C1 segment of cervical spinal cord (tissue), 14 donors: ENCODE measurements around the gene TRIM9.
"Not testable (repeated sequence)": the region's sequence is repeated elsewhere in the genome, so short reads cannot be mapped to it uniquely, and the experiment has no call there.

Experiments used
- DNase-seq, 14 donors: peaks; one replicate each; lab custom pipeline; 2025; lab: John Stamatoyannopoulos, UW

Gene TRIM9

GRCh38 chr14:51004801-51005526 lies 89.9 kb downstream of the TRIM9 start:
- DNase-seq, result no peak

DNA sequence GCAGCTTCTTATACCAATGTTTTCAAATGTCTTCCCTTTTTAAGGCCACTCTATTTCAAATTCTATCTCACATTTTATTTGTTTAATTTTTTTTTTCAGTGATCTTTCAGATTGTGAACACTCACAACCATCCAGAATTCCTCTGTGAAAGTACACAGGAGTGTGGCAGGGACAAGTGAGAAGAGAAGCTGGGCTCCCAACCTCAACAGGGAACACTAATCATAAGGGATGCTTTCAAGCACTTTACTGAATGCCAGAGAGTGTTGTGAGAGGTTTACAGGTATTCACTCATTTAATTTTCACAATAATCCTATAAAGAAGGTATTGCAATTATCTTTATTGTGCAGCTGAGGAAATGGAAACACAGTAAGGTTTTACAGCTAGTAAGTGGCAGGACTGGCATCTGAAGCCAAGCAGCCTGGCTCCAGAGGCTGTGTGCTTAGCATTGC lies 90.5 kb downstream of the TRIM9 start:
- DNase-seq, result no peak

GRCh38 chr14:51002406-51002999 lies 92.4 kb downstream of the TRIM9 start:
- DNase-seq, result peak in 1 of 14 donors; percentile 84

- DNase-seq, result no peak
These were observed 94.3 kb downstream of the TRIM9 start for GRCh38 chr14:51000566-51000965.

GRCh38 chr14:50999726-51000125 lies 95.2 kb downstream of the TRIM9 start:
- DNase-seq, result peak in 1 of 14 donors; percentile 57

DNA sequence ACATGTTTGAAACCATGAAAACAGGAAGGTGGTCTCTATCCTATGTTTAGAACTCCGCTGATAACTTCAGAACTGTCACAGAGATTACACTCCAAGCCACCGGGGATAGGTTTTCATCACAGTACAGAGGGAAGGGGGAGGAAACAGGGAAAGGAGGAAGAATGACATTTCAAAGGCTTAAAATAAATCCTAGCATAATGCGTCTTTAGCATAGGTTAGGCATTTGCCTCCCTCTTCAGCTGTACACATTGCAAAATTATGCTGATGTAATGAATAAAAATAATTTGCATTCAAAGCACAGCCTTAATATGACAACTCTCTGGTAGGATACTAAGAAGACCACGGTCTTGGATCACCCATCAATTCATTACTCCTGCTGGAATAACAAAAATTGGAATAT lies 96.3 kb downstream of the TRIM9 start:
- no peak for DNase-seq

DNA sequence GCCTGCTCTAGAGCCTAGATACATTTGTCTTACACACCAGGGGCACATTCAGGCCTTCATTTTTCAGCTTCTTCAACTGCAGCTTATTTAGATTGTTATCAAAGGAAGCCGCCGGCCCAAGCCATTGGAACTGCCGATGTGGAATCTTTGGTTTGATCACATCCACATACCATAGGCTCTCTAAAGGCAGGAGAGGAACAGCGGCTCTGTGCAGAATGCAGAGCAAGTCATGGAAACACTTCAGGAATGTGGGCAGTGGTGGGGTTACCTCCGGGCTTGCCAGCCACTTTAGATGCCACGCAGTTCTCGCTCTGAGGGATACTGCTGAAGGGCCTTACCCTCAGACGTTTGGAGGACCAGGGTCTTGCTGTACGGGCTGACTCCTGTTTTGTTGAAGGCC lies 97.2 kb downstream of the TRIM9 start:
- no peak for DNase-seq

- not testable (repeated sequence) for DNase-seq
These were observed 100.7 kb downstream of the TRIM9 start for GRCh38 chr14:50994158-50994557.

DNA sequence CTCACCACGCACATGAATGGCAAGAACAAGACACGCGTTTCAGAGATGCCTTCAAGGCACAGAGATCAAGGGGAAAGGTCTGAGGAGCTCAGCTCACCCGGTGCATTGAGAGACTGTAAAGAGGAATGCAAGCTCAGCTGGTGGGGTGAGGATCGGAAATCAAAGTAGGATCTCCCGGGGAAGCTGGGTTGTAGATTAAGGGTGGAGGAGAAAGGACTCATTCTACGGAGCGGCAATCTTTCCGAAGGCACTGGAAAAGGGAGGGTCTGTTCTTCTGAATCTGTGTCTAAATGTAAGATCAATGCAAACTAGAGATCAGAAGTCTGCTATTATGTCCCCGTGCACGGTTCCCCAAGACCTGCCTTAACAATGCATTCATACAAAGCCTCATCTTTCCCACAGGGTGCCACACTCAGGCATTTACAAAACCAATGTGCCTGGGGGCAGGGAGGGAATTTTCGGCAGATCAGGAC lies 109.0 kb downstream of the TRIM9 start:
- DNase-seq, result peak in 3 of 14 donors; percentile 46 to 72 (median 58)

DNA sequence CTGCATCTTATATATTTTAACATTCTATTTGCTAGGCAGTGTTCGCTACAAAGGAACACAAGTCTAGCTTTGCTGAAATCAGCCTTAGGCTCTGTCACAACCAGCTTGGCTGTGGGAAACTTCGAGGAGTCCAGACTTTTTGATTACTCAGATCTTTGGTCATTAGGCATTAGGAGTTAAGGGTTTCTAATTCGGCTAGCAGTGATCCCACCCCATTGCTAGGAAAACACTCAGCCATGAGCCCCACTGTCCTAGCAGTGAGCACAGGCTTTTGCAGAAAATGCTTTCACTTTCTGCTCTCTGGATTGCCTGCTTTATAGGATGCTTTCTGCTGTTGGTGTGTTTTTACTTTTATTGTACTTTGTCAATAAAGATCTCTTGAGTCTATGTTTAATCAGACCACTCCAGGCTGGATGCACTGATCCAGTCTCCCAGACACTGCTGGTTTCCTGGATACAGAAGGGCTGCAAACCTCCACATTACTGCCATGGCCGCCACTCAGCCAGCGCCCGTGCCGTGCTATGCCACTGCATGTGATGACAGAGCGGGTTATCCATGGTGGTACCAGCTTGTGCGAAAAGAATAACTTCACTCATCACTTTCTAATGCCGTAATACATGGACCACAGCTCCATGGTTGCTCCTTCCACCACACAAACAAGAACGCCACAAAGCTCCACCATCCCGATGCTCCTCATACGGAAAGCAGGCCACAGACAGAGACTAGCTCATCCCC lies 109.6 kb downstream of the TRIM9 start:
- peak in 9 of 14 donors; percentile 38 to 94 (median 49) for DNase-seq

- no peak for DNase-seq
These were observed 110.7 kb downstream of the TRIM9 start for GRCh38 chr14:50984036-50984710.

DNA sequence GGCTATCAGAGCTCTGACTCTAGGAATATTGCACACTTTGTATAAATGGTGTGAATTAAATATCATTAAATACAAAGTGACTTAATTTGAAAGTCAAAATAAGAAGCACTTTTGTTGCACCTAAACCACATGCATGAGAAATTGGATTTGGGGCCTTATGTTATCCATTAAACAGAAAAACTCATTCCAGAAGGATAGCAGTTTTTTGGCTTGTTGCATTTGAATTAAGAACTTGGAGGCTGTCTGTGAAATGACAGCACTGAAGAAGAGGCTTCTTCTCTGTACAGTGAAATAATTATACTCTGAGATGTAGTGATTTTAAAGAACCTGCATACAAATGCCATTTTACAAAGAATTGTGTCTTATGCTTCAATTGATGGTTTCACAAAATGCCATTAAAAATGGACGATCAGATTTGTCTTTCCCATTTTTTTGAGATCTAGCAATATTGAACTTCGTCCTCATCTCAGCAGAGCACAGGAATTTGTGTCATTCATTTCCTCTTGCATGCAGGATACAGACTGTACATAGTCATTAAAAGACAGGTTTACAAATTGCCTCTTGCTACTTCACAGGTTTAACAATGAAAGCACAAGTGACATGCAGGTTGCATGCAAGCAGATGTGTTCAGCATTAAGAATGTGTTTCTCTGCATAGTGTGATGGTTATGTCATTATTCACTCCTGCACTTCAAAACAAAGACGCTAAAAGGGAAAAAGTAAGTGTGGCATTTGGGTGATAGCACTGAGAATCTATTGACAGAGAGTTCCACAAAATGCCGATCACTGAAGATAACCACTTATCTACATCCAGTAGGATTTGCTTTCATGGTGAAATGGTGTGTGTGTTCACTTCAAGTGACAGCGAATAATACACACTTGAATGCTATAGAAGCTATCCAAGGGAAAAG lies 114.7 kb downstream of the TRIM9 start:
- DNase-seq, result no peak

- DNase-seq, result no peak
These were observed 116.0 kb downstream of the TRIM9 start for GRCh38 chr14:50978888-50979287.

- DNase-seq, result no peak
These were observed 116.4 kb downstream of the TRIM9 start for GRCh38 chr14:50978529-50978871.

DNA sequence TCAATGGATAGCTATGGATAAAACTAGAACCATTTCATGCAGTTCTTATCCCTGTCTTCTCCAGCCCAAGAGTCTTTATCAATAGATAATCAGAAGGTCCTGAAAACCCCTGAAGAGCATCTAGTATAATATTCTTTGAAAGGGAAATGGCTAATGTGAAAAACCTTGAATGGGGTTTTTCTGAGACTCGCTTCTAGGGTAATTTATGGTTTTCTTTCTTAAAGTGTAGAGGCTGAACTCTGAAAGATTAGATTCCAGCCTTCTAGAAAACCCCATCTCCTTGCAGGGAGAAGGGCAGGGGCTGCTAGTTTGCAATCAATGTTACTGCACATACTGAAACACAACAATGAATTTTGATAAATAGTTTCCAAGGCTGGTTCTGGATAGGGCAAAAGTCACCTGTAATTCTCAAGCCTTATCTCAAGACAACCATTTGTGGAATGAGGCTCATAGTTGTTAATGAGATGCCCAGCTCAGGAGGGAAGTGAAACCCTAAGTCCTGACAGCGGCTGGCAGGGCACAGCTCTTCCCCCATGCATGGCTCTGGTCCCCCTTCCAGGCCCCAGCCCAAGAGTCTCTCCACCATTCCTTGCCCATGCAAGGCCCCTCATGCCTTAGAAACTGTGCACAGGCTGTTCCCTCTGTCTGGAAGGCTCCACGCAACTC lies 116.9 kb downstream of the TRIM9 start:
- no peak for DNase-seq

DNA sequence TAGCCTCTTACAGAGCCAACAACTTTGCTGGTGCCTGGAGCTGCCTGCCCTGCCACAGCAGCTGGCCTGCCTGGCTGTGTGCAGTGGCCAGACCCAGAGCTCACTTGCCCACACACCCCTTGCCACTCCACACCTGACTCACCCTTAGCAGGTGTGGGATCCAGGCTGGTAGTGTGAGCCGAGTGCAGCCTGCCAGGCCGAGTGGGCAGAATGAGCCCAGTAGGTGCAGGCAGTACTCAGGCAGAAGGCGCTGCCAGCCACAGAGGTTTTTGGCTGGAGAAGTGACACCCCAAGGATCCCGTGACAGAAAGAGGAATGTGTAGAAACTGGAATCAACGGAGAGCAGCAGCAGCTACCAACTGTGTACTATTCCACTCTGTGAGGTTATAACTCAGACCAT lies 120.8 kb downstream of the TRIM9 start:
- DNase-seq, result peak in 1 of 14 donors; percentile 20

DNA sequence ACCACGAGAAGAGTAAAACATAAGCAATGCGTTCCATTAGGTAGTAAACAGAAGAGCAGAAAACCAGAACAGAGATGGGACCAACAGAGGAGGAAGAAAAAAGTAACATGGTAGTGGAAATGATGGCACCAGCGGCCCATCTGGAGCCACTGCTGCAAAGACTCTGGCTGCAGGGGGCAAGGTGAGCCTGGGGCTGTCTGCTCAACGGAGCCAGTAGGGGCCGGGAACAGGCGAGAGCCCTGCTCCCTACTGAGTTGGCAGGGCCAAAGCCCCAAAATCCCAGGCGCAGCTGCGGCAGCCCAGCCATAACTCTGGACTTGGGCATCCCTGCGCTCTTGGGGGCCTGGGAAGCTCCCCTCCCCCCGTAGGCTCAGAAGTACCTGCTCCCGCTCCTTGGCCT lies 122.2 kb downstream of the TRIM9 start:
- no peak for DNase-seq

GRCh38 chr14:50970886-50971781 lies 123.8 kb downstream of the TRIM9 start:
- no peak for DNase-seq

- DNase-seq, result no peak
These were observed 127.1 kb downstream of the TRIM9 start for GRCh38 chr14:50967790-50968189.
